HepG2 (cell line): ENCODE results near the gene KIRREL3. TPM values are rescaled to one million over a fixed set of nuclear protein-coding genes. Genes with fewer than 3 reads are reported as not detected.

ENCODE experiments used
- ATAC-seq: fragments of 200-7000 bp; cut with Tn5 transposase; 3 replicates; pipeline ENCODE4 v1.9.1; 2020; ENCODE audit warnings: mild to moderate bottlenecking, moderate library complexity
- BruUV-seq: library from RNA; stranded (reverse); fragments of 400-500 nt; replicated peaks from 2 replicates; lab custom pipeline; 2021; lab: Mats Ljungman, UMichigan
- CTCF ChIA-PET: fragments of 300-600 bp; formaldehyde crosslinking; extraction: SDS; loops from one replicate; lab custom pipeline; 2021; ENCODE audit warnings: low total read pairs, inconsistent platforms, low intra/inter-chr PET ratio; lab: Yijun Ruan, JAX
- POLR2A ChIA-PET: fragments of 350-600 bp; sonication (Branson Sonifier 250); formaldehyde crosslinking; loops from one replicate; lab custom pipeline; 2020; ENCODE audit warnings: antibody characterized with exemption, inconsistent platforms; lab: Yijun Ruan, JAX
- DNase-seq: peaks from one replicate; pipeline ENCODE4 v3.0.0-alpha.2; 2015; ENCODE audit warnings: low spot score
- FAIRE-seq: peaks from 3 replicates; lab custom pipeline; 2011; peaks lifted over from hg19 to GRCh38; lab: Jason Lieb, UNC
- H2AFZ ChIP-seq: one replicate; pipeline ENCODE4 v1.6.1; 2011; ENCODE audit warnings: low read length, inconsistent platforms
- H3K27ac ChIP-seq: fragments of 300-600 bp; 3 replicates; pipeline ENCODE4 v1.8.0; 2011; ENCODE audit warnings: mixed run types, mild to moderate bottlenecking, mixed read lengths, low read length, inconsistent platforms; ENCODE audit not compliant: insufficient read depth; ENCODE audit errors: extremely low read length
- H3K27me3 ChIP-seq, 2 experiments: fragments of 200-600 bp in 1 of 2; 2 replicates in 1 of 2; 3 replicates in 1 of 2; pipeline versions ENCODE4 v1.6.0 to v1.8.0; 2011; ENCODE audit warnings: low read length in 2 of 2, mild to moderate bottlenecking in 2 of 2, moderate library complexity in 2 of 2, inconsistent platforms in 1 of 2; ENCODE audit not compliant: insufficient read depth in 2 of 2, control insufficient read depth in 1 of 2
- H3K36me3 ChIP-seq, 2 experiments: fragments of 200-600 bp in 1 of 2; replicated peaks in 1 of 2; 2 replicates in 1 of 2; 3 replicates in 1 of 2; pipeline versions ENCODE4 v1.5.1 to v1.8.0; 2011; ENCODE audit warnings: low read length in 2 of 2, inconsistent platforms in 1 of 2; ENCODE audit not compliant: insufficient read depth in 2 of 2, control insufficient read depth in 1 of 2
- H3K4me1 ChIP-seq: 2 replicates; pipeline ENCODE4 v1.5.1; 2012; ENCODE audit warnings: low read length, inconsistent platforms; ENCODE audit not compliant: insufficient read depth
- H3K4me2 ChIP-seq: 2 replicates; pipeline ENCODE4 v1.6.0; 2011; ENCODE audit warnings: low read depth, low read length, inconsistent platforms
- H3K4me3 ChIP-seq, 3 experiments: fragments of 200-600 bp in 1 of 3; sonication (generic), shearing (Covaris generic) in 1 of 3; replicated peaks in 1 of 3; 2 replicates each; pipeline ENCODE4 v1.5.1; 2011 to 2016; ENCODE audit warnings: low read length in 3 of 3, inconsistent platforms in 2 of 3, low read depth in 2 of 3, mild to moderate bottlenecking in 2 of 3, control low read depth in 1 of 3, mixed read lengths in 1 of 3; ENCODE audit not compliant: insufficient read depth in 1 of 3
- H3K79me2 ChIP-seq: one replicate; pipeline ENCODE4 v1.6.1; 2011; ENCODE audit warnings: low read length, inconsistent platforms; ENCODE audit not compliant: insufficient read depth
- H3K9ac ChIP-seq: 2 replicates; pipeline ENCODE4 v1.6.0; 2011; ENCODE audit warnings: mild to moderate bottlenecking, low read depth, low read length, inconsistent platforms; ENCODE audit not compliant: insufficient read depth
- H3K9me3 ChIP-seq: 2 replicates; pipeline ENCODE4 v1.5.1; 2012; ENCODE audit warnings: mild to moderate bottlenecking, low read length
- H4K20me1 ChIP-seq: 2 replicates; pipeline ENCODE4 v1.6.0; 2011; ENCODE audit warnings: inconsistent platforms, mild to moderate bottlenecking, low read length, moderate library complexity; ENCODE audit not compliant: insufficient read depth
- GABPB1 ChIP-seq: IDR thresholded peaks from 2 replicates; pipeline ENCODE4 v1.6.1; 2016; ENCODE audit warnings: mild to moderate bottlenecking, missing genetic modification reagents, moderate library complexity, missing compliant biosample characterization
- SAFB2 ChIP-seq: sonication (generic); formaldehyde crosslinking; IDR thresholded peaks from 2 replicates; pipeline ENCODE4 v1.5.1; 2020; ENCODE audit warnings: missing genetic modification reagents, low read depth, mild to moderate bottlenecking, borderline replicate concordance
- SP140L ChIP-seq: sonication (generic); formaldehyde crosslinking; IDR thresholded peaks from 2 replicates; pipeline ENCODE4 v1.4.0; 2020; ENCODE audit warnings: missing genetic modification reagents, borderline replicate concordance
- ZBTB1 ChIP-seq: sonication (generic); formaldehyde crosslinking; IDR thresholded peaks from 2 replicates; pipeline ENCODE4 v1.4.0; 2020; ENCODE audit warnings: missing genetic modification reagents, borderline replicate concordance
- ZBTB34 ChIP-seq: sonication (generic); formaldehyde crosslinking; IDR thresholded peaks from 2 replicates; pipeline ENCODE4 v1.8.0; 2022; ENCODE audit warnings: mild to moderate bottlenecking, missing genetic modification reagents
- WGBS: methylation state at CpG from one replicate; pipeline ENCODE4 v1.1.6; 2017; ENCODE audit warnings: low lambda C conversion rate; 5-methylcytosine and 5-hydroxymethylcytosine counted together
- in situ Hi-C: cut with HindIII; loops from 2 replicates; pipeline ENCODE4 v1.10.0; 2017; ENCODE audit warnings: low pct_unique_long_range_greater_than_20kb; ENCODE audit not compliant: extremely low pct_ligation_motif_present
- intact Hi-C: fragments of 100-400 bp; cut with micrococcal nuclease; formaldehyde crosslinking; loops from one replicate; pipeline ENCODE4 v1.10.0; 2022; ENCODE audit not compliant: unreplicated experiment
- polyA plus RNA-seq, 8 experiments: library from polyadenylated mRNA; depleted of rRNA in 3 of 8; stranded (reverse) in 7 of 8; unstranded in 1 of 8; fragments of >200 nt; fragmentation: Illumina TruSeq in 4 of 8; extraction: Trizol in 4 of 8; gene quantifications; 2 replicates each; pipeline versions ENCODE4 v1.2.1 to v1.2.3, GENCODE V29; 2011 to 2016; ENCODE audit warnings: low read depth in 4 of 8, missing spikeins in 1 of 8, mixed read lengths in 1 of 8; ENCODE audit not compliant: insufficient read depth in 1 of 8
- total RNA-seq, 5 experiments: library from RNA; depleted of rRNA; stranded (reverse); fragments of >200 nt; fragmentation: Illumina TruSeq; extraction: Trizol; gene quantifications; 2 replicates each; pipeline ENCODE4 v1.2.3, GENCODE V29; 2016; ENCODE audit warnings: low read depth in 1 of 5
- TF ChIP-seq, protein P1 (sequence below): sonication (generic); formaldehyde crosslinking; IDR thresholded peaks from 2 replicates; pipeline ENCODE4 v1.4.0; 2020; ENCODE audit warnings: mild to moderate bottlenecking, missing genetic modification reagents
- TF ChIP-seq, protein P2 (sequence below): sonication (generic); formaldehyde crosslinking; IDR thresholded peaks from 2 replicates; pipeline ENCODE4 v1.4.0; 2020; ENCODE audit warnings: missing genetic modification reagents
- TF ChIP-seq, protein P3 (sequence below): sonication (generic); formaldehyde crosslinking; IDR thresholded peaks from 2 replicates; pipeline ENCODE4 v1.5.0; 2020; ENCODE audit warnings: missing genetic modification reagents

Gene KIRREL3
- total and polyA plus RNA-seq, 2 of the 13 experiments (the other 11 are each of a cell fraction or from before 2014, with no cell fraction given): not detected

GRCh38 chr11:126892756-126893155, 107.8 kb downstream of the KIRREL3 start (continued):
- TF ChIP-seq, protein P1, sequence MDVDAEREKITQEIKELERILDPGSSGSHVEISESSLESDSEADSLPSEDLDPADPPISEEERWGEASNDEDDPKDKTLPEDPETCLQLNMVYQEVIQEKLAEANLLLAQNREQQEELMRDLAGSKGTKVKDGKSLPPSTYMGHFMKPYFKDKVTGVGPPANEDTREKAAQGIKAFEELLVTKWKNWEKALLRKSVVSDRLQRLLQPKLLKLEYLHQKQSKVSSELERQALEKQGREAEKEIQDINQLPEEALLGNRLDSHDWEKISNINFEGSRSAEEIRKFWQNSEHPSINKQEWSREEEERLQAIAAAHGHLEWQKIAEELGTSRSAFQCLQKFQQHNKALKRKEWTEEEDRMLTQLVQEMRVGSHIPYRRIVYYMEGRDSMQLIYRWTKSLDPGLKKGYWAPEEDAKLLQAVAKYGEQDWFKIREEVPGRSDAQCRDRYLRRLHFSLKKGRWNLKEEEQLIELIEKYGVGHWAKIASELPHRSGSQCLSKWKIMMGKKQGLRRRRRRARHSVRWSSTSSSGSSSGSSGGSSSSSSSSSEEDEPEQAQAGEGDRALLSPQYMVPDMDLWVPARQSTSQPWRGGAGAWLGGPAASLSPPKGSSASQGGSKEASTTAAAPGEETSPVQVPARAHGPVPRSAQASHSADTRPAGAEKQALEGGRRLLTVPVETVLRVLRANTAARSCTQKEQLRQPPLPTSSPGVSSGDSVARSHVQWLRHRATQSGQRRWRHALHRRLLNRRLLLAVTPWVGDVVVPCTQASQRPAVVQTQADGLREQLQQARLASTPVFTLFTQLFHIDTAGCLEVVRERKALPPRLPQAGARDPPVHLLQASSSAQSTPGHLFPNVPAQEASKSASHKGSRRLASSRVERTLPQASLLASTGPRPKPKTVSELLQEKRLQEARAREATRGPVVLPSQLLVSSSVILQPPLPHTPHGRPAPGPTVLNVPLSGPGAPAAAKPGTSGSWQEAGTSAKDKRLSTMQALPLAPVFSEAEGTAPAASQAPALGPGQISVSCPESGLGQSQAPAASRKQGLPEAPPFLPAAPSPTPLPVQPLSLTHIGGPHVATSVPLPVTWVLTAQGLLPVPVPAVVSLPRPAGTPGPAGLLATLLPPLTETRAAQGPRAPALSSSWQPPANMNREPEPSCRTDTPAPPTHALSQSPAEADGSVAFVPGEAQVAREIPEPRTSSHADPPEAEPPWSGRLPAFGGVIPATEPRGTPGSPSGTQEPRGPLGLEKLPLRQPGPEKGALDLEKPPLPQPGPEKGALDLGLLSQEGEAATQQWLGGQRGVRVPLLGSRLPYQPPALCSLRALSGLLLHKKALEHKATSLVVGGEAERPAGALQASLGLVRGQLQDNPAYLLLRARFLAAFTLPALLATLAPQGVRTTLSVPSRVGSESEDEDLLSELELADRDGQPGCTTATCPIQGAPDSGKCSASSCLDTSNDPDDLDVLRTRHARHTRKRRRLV (CRISPR knock-in tag): no peak
- no peak for TF ChIP-seq SP140L (CRISPR knock-in tag)

GRCh38 chr11:126891556-126892217, 108.9 kb downstream of the KIRREL3 start:
- H3K27ac ChIP-seq: no peak overlapping the region
- ChIA-PET CTCF (no interaction called here), POLR2A (no interaction called here)
- in situ Hi-C loops: no loop called here
- H3K36me3 ChIP-seq: no peaks in the 10 kb centered on the region
- no peaks in the 10 kb centered on the region for H3K79me2 ChIP-seq
- H3K9me3 ChIP-seq: no peaks in the 10 kb centered on the region
- no peak overlapping the region for H3K9ac ChIP-seq
- peaks cover 1 to 13% of the 10 kb centered on the region in 2 experiments; a peak in 1 of 5 replicates for H3K27me3 ChIP-seq
- H3K4me2 ChIP-seq: no peak overlapping the region
- H3K4me3 ChIP-seq: no peak overlapping the region
- TF ChIP-seq ZBTB1: no peak
- no peak for TF ChIP-seq ZBTB34 (CRISPR knock-in tag)
- TF ChIP-seq, protein P2, sequence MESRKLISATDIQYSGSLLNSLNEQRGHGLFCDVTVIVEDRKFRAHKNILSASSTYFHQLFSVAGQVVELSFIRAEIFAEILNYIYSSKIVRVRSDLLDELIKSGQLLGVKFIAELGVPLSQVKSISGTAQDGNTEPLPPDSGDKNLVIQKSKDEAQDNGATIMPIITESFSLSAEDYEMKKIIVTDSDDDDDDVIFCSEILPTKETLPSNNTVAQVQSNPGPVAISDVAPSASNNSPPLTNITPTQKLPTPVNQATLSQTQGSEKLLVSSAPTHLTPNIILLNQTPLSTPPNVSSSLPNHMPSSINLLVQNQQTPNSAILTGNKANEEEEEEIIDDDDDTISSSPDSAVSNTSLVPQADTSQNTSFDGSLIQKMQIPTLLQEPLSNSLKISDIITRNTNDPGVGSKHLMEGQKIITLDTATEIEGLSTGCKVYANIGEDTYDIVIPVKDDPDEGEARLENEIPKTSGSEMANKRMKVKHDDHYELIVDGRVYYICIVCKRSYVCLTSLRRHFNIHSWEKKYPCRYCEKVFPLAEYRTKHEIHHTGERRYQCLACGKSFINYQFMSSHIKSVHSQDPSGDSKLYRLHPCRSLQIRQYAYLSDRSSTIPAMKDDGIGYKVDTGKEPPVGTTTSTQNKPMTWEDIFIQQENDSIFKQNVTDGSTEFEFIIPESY (CRISPR knock-in tag): no peak
- TF ChIP-seq GABPB1 (CRISPR knock-in tag): no peak
- TF ChIP-seq, protein P3, sequence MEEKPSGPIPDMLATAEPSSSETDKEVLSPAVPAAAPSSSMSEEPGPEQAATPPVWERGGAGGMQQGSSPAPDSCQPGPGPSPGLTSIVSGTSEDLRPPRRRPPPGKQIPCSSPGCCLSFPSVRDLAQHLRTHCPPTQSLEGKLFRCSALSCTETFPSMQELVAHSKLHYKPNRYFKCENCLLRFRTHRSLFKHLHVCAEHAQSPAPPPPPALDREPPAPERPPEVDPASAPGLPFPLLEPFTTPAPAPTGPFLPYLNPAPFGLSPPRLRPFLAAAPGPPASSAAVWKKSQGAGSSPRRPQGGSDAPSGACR (CRISPR knock-in tag): no peak
- TF ChIP-seq SAFB2 (CRISPR knock-in tag): no peak
- TF ChIP-seq, all 625 proteins: peak for 0
- H3K4me1 ChIP-seq: no peaks in the 10 kb centered on the region
- H2AFZ ChIP-seq: no peak overlapping the region
- intact Hi-C loops: no loop called here
- 2% methylated on average over 3 of the region's 4 CpGs for WGBS
- DNase-seq (no peak), FAIRE-seq (no peak), ATAC-seq (no peak)
- H4K20me1 ChIP-seq: no peaks in the 10 kb centered on the region
- BruUV-seq: no TSS peak
